ENCODE data around the gene GRK1.

The GRK1 gene

GRCh38 chr13:113729187-113730019 lies 62.4 kb downstream of the GRK1 start:
- DNase-seq (ENCODE audit: low spot score): peak; percentile 58

GRCh38 chr13:113730258-113730691 lies 63.3 kb downstream of the GRK1 start:
- no peak for DNase-seq (ENCODE audit: low spot score)

GRCh38 chr13:113730831-113731191 lies 63.8 kb downstream of the GRK1 start:
- no peak for DNase-seq (ENCODE audit: low spot score)

- DNase-seq (ENCODE audit: low spot score): no peak
These were observed 64.5 kb downstream of the GRK1 start for GRCh38 chr13:113731192-113732175.

GRCh38 chr13:113732176-113732960 lies 65.3 kb downstream of the GRK1 start:
- no peak for DNase-seq (ENCODE audit: low spot score)

GRCh38 chr13:113732961-113733950 lies 66.2 kb downstream of the GRK1 start:
- DNase-seq (ENCODE audit: low spot score): no peak

- no peak for DNase-seq (ENCODE audit: low spot score)
These were observed 67.2 kb downstream of the GRK1 start for GRCh38 chr13:113734099-113734825.

- DNase-seq (ENCODE audit: low spot score): no peak
These were observed 67.8 kb downstream of the GRK1 start for GRCh38 chr13:113734826-113735125.

- no peak for DNase-seq (ENCODE audit: low spot score)
These were observed 68.2 kb downstream of the GRK1 start for GRCh38 chr13:113735194-113735593.

- no peak for DNase-seq (ENCODE audit: low spot score)
These were observed 68.7 kb downstream of the GRK1 start for GRCh38 chr13:113735750-113736149.

GRCh38 chr13:113736258-113736731 lies 69.3 kb downstream of the GRK1 start:
- no peak for DNase-seq (ENCODE audit: low spot score)

- no peak for DNase-seq (ENCODE audit: low spot score)
These were observed 70.8 kb downstream of the GRK1 start for GRCh38 chr13:113737803-113738202.

- no peak for DNase-seq (ENCODE audit: low spot score)
These were observed 72.7 kb downstream of the GRK1 start for GRCh38 chr13:113739527-113740285.

- no peak for DNase-seq (ENCODE audit: low spot score)
These were observed 73.2 kb downstream of the GRK1 start for GRCh38 chr13:113740286-113740556.

GRCh38 chr13:113740661-113741060 lies 73.6 kb downstream of the GRK1 start:
- DNase-seq (ENCODE audit: low spot score): no peak

GRCh38 chr13:113741191-113741668 lies 74.2 kb downstream of the GRK1 start:
- DNase-seq (ENCODE audit: low spot score): no peak

GRCh38 chr13:113742000-113742441 lies 75.0 kb downstream of the GRK1 start:
- peak; percentile 81 for DNase-seq (ENCODE audit: low spot score)

- DNase-seq (ENCODE audit: low spot score): no peak
These were observed 75.6 kb downstream of the GRK1 start for GRCh38 chr13:113742445-113743120.
